OCI-LY7 (cell line): ENCODE measurements around the gene NAGLU. TPM values are rescaled to one million over a fixed set of nuclear protein-coding genes. Genes with fewer than 3 reads are reported as not detected.

ENCODE experiments used
- BruUV-seq: library from RNA; stranded (reverse); fragments of 400-500 nt; replicated peaks from 2 replicates; lab custom pipeline; 2021; lab: Mats Ljungman, UMichigan
- CTCF ChIA-PET: fragments of 300-600 bp; sonication (Branson Sonifier 250); formaldehyde crosslinking; loops from one replicate; lab custom pipeline; 2022; ENCODE audit warnings: antibody characterized with exemption; ENCODE audit not compliant: unreplicated experiment; lab: Charles Lee
- POLR2A ChIA-PET: fragments of 300-600 bp; sonication (Branson Sonifier 250); formaldehyde crosslinking; loops from one replicate; lab custom pipeline; 2022; ENCODE audit warnings: antibody characterized with exemption; lab: Charles Lee
- DNase-seq: peaks from one replicate; pipeline ENCODE4 v3.0.0-alpha.2; 2015; ENCODE audit warnings: low spot score
- H2AFZ ChIP-seq: fragments of 200-600 bp; sonication (generic), shearing (Covaris generic); 2 replicates; pipeline ENCODE4 v1.6.1; 2014; ENCODE audit warnings: mild to moderate bottlenecking, antibody characterized with exemption, low read length, moderate library complexity
- H3K27ac ChIP-seq: fragments of 200-600 bp; sonication (generic); 2 replicates; pipeline ENCODE4 v1.5.1; 2014; ENCODE audit warnings: mixed run types, low read depth, mild to moderate bottlenecking, moderate library complexity, low read length, inconsistent platforms; ENCODE audit not compliant: poor library complexity, severe bottlenecking
- H3K36me3 ChIP-seq: fragments of 200-600 bp; sonication (generic); 2 replicates; pipeline ENCODE4 v1.6.1; 2014; ENCODE audit warnings: mild to moderate bottlenecking, antibody characterized with exemption, low read length, moderate library complexity, mixed read lengths; ENCODE audit not compliant: insufficient read depth
- H3K4me1 ChIP-seq: fragments of 200-600 bp; sonication (generic); 2 replicates; pipeline ENCODE4 v1.5.1; 2014; ENCODE audit warnings: mild to moderate bottlenecking, low read length; ENCODE audit not compliant: insufficient read depth, poor library complexity, severe bottlenecking
- H3K4me2 ChIP-seq: fragments of 200-600 bp; sonication (generic); 2 replicates; pipeline ENCODE4 v1.6.1; 2014; ENCODE audit warnings: mild to moderate bottlenecking, low read length
- H3K4me3 ChIP-seq: fragments of 200-600 bp; sonication (generic); 2 replicates; pipeline ENCODE4 v1.5.1; 2014; ENCODE audit warnings: mild to moderate bottlenecking, low read depth, low read length; ENCODE audit not compliant: poor library complexity, severe bottlenecking
- H3K79me2 ChIP-seq: fragments of 200-600 bp; sonication (generic); 2 replicates; pipeline ENCODE4 v1.6.1; 2016; ENCODE audit warnings: low read depth, mild to moderate bottlenecking, low read length, moderate library complexity, mixed read lengths; ENCODE audit not compliant: insufficient read depth
- H3K9me2 ChIP-seq: fragments of 200-600 bp; sonication (generic); 2 replicates; pipeline ENCODE4 v1.6.1; 2016; ENCODE audit warnings: mild to moderate bottlenecking, low read length, mixed read lengths; ENCODE audit not compliant: insufficient read depth
- H3K9me3 ChIP-seq: fragments of 200-600 bp; sonication (generic); 2 replicates; pipeline ENCODE4 v1.6.1; 2014; ENCODE audit warnings: mild to moderate bottlenecking, mixed run types, low read length, mixed read lengths
- H4K20me1 ChIP-seq: fragments of 200-600 bp; sonication (generic); 2 replicates; pipeline ENCODE4 v1.6.1; 2014; ENCODE audit warnings: mild to moderate bottlenecking, antibody characterized with exemption, low read length, moderate library complexity, mixed read lengths; ENCODE audit not compliant: insufficient read depth
- CTCF ChIP-seq: fragments of 200-600 bp; sonication (generic); conservative IDR thresholded peaks from 2 replicates; pipeline ENCODE4 v1.5.1; 2014; ENCODE audit warnings: mild to moderate bottlenecking, antibody characterized with exemption, low read length, moderate library complexity, mixed read lengths
- EZH2phosphoT487 ChIP-seq: fragments of 200-600 bp; sonication (generic); IDR thresholded peaks from 2 replicates; pipeline ENCODE4 v1.6.1; 2018; ENCODE audit warnings: low read depth, borderline replicate concordance, mild to moderate bottlenecking, mixed run types, antibody characterized with exemption, low read length, moderate library complexity, mixed read lengths
- intact Hi-C: fragments of 100-400 bp; cut with micrococcal nuclease; formaldehyde crosslinking; loops from one replicate; pipeline ENCODE4 v1.10.0; 2022; ENCODE audit not compliant: unreplicated experiment
- total RNA-seq, 2 experiments: library from RNA; depleted of rRNA in 1 of 2; stranded (reverse); fragments of >200 nt in 1 of 2; shearing (Covaris generic) in 1 of 2; gene quantifications; 2 replicates each; pipeline ENCODE4 v1.2.3, GENCODE V29; 2014 to 2022

NAGLU gene
- total RNA-seq, 2 experiments from 2014 or later, result 37.6 to 42.8 TPM

- Histone ChIP-seq H3K4me3 (no peak overlapping the region), H2AFZ (no peak overlapping the region), H3K79me2 (no peaks in the 10 kb centered on the region), H3K4me2 (no peak overlapping the region), H3K9me2 (no peaks in the 10 kb centered on the region), H3K36me3 (no peaks in the 10 kb centered on the region), H4K20me1 (no peaks in the 10 kb centered on the region), H3K27ac (no peak overlapping the region), H3K4me1 (peaks cover 2% of the 10 kb centered on the region), H3K9me3 (no peaks in the 10 kb centered on the region)
- intact Hi-C loops, result no loop called here
- no peak for TF ChIP-seq CTCF
- TF ChIP-seq EZH2phosphoT487, result no peak
- ChIA-PET POLR2A (no interaction called here), CTCF (no interaction called here)
- BruUV-seq, result no TSS peak
- DNase-seq, result no peak
Observed at GRCh38 chr17:42522798-42523278, 13.2 kb upstream of the NAGLU start.

GRCh38 chr17:42525221-42525620 is 10.8 kb upstream of the NAGLU start:
- Histone ChIP-seq H3K36me3 (no peaks in the 10 kb centered on the region), H3K4me1 (peaks cover 7% of the 10 kb centered on the region), H3K79me2 (no peaks in the 10 kb centered on the region), H3K4me2 (no peak overlapping the region), H2AFZ (no peak overlapping the region), H3K27ac (no peak overlapping the region), H3K9me3 (no peaks in the 10 kb centered on the region), H3K9me2 (no peaks in the 10 kb centered on the region), H3K4me3 (no peak overlapping the region), H4K20me1 (no peaks in the 10 kb centered on the region)
- POLR2A ChIA-PET, result no interaction called here
- BruUV-seq, result no TSS peak
- no peak for TF ChIP-seq EZH2phosphoT487
- TF ChIP-seq CTCF, result no peak
- CTCF ChIA-PET, result no interaction called here
- DNase-seq, result no peak
- intact Hi-C loops, result no loop called here

- H3K4me3 ChIP-seq, result no peak overlapping the region
- intact Hi-C loops, result no loop called here
- no peak for DNase-seq
Observed at GRCh38 chr17:42526031-42526444, 10.0 kb upstream of the NAGLU start.

More at GRCh38 chr17:42526031-42526444, 10.0 kb upstream of the NAGLU start:
- Histone ChIP-seq H4K20me1 (no peaks in the 10 kb centered on the region), H2AFZ (no peak overlapping the region), H3K27ac (no peak overlapping the region), H3K36me3 (no peaks in the 10 kb centered on the region), H3K4me2 (no peak overlapping the region), H3K9me2 (no peaks in the 10 kb centered on the region), H3K79me2 (no peaks in the 10 kb centered on the region), H3K4me1 (peaks cover 15% of the 10 kb centered on the region), H3K9me3 (no peaks in the 10 kb centered on the region)
- BruUV-seq, result no TSS peak
- POLR2A ChIA-PET, result interaction anchor here (0.7 kb wide), 1 partner anchor 118 kb away, joined by 3 read pairs; no protein-coding TSS in a partner anchor
- TF ChIP-seq EZH2phosphoT487 (no peak), CTCF (no peak)
- CTCF ChIA-PET, result no interaction called here
